Ecto neural progenitor cell (in vitro differentiated cells): Measurements from ENCODE around the gene EEF1AKMT1.
A peak's percentile ranks its signal among the peaks of the same experiment; 100 is the strongest.

ENCODE experiments used
- DNase-seq: peaks from one replicate; pipeline ENCODE4 v3.0.0-alpha.2; 2018; ENCODE audit warnings: low spot score

EEF1AKMT1 gene

GRCh38 chr13:20718958-20719566 lies 54.7 kb downstream of the EEF1AKMT1 start:
- no peak for DNase-seq

GRCh38 chr13:20717581-20718542 lies 55.9 kb downstream of the EEF1AKMT1 start:
- no peak for DNase-seq

- peak; percentile 72 for DNase-seq
Observed at GRCh38 chr13:20716951-20717350, 56.8 kb downstream of the EEF1AKMT1 start.

DNA sequence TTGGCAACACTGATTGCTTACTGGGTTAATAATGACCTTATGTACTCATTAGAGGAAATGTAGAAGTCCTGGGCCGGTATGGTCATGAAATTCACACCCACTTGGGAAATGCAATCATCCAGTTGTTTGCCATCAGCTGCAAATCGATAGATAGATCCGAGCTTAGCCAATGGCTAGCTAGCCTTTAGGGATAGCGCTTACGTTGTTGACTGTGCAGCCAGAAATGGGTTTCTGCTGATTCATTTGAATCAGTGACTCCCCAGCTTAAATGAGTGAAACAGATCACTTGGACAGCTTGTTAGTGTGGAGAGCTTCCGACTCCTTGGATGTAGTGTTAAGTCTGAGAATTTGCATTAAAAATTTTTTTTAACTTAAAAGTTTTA lies 58.4 kb downstream of the EEF1AKMT1 start:
- DNase-seq, result no peak

- no peak for DNase-seq
Observed at GRCh38 chr13:20714563-20715329, 59.0 kb downstream of the EEF1AKMT1 start.

- DNase-seq, result no peak
Observed at GRCh38 chr13:20714161-20714560, 59.6 kb downstream of the EEF1AKMT1 start.

GRCh38 chr13:20713751-20714150 lies 60.0 kb downstream of the EEF1AKMT1 start:
- no peak for DNase-seq

GRCh38 chr13:20713014-20713376 lies 60.8 kb downstream of the EEF1AKMT1 start:
- no peak for DNase-seq

DNA sequence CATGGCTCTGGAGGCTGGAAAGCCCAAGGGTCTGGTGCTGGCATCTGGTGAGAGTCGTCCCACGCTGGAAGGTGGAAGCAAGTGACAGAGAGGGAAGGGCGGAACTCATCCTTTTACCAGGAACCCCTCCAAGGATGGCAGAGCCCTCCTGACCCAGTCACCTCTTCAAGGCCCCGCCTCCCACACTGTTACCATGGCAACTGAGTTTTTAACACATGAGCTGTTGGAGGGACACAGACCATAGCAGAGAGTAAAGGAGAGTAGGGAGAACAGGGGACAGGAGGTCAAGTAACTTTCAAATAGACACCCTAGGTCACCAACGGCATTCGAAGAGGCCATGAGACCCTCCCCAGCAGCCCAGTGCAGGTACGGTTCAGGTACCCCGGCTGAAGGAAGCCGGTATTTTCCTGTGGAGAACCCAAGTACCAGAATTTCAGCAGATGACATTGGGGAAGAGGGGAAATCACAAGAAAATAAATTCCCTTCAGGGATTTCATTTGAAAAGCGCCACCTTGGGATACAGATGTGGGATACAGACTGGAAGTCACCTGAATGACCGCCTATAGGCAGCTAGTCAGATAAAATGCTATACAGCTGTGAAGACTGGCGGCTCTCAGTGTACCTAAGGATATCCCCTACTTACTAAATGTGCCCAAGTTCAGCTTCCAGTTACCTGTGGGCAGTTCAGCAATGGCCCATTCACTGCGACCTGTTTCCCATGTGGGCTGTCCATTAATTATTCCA lies 62.3 kb downstream of the EEF1AKMT1 start:
- DNase-seq, result no peak

DNA sequence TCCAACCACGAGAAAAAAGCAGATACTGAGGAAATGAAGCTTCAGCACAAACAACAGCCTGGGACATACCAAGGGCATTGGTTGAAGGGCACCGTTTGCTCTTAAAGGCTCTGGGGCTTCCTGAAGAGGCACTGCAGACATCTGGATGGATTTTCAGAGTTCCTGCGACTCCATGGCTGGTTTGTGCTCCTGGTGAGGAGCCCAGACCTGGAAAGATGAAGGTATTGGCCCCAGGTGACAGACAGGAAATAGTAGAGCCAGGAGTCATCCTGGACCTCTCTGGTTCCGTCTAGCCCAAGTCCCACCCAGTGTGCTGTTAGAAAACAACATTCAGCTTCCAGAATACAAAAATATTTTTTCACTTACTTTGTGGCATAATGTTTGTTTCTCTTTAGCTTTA lies 64.0 kb downstream of the EEF1AKMT1 start:
- no peak for DNase-seq

- DNase-seq, result no peak
Observed at GRCh38 chr13:20709369-20709768, 64.4 kb downstream of the EEF1AKMT1 start.

DNA sequence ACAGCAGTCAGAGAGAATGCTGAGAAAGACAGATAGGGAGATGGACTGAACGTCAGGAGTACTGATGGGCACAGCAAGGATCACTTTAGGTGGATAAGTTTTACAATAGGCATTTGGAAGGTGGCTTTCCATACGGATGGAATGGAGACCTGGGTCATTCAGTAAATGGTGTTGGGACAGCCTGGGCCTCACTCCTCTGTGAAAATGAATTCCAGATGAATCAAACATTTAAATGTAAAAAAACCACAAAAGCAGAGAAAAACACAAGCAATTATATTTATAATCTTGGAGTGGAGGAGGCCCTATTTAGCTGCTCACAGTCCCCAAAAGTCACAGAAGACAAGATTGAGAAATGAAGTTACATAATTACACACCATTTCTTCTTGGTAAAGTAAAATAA lies 65.5 kb downstream of the EEF1AKMT1 start:
- no peak for DNase-seq

GRCh38 chr13:20706661-20707060 lies 67.1 kb downstream of the EEF1AKMT1 start:
- no peak for DNase-seq

GRCh38 chr13:20704459-20705069 lies 69.2 kb downstream of the EEF1AKMT1 start:
- DNase-seq, result no peak

DNA sequence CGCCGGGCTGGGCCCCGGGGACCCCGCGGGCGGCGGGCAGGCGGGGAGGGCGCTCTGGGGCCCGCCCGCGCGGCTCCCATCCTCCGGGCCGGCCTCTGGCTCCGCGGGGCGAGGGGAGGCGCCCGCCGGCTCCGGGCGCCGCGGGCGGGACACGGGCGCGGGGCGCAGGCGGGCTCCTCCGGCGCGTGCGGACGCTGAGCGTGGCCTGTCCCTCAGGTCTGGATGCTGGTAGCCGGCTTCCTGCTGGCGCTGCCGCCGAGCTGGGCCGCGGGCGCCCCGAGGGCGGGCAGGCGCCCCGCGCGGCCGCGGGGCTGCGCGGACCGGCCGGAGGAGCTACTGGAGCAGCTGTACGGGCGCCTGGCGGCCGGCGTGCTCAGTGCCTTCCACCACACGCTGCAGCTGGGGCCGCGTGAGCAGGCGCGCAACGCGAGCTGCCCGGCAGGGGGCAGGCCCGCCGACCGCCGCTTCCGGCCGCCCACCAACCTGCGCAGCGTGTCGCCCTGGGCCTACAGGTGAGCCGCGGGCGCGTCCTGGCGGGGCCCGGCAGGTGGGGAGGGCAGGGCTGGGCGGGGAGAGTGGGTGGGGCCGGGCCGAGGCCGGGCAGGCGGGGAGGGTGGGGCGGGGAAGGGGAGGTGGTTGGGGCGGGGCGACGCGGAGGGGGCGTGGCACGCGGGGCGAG lies 69.8 kb downstream of the EEF1AKMT1 start:
- DNase-seq, result peak; percentile 89

- DNase-seq, result peak; percentile 72
Observed at GRCh38 chr13:20702915-20703779, 70.6 kb downstream of the EEF1AKMT1 start, which contains the start of gene IL17D. Gene IL17D, plus strand, starts transcription at chr13:20703699. Its CDS starts 303 bp downstream, at chr13:20704002.

GRCh38 chr13:20702530-20702914 lies 71.2 kb downstream of the EEF1AKMT1 start:
- DNase-seq, result no peak

DNA sequence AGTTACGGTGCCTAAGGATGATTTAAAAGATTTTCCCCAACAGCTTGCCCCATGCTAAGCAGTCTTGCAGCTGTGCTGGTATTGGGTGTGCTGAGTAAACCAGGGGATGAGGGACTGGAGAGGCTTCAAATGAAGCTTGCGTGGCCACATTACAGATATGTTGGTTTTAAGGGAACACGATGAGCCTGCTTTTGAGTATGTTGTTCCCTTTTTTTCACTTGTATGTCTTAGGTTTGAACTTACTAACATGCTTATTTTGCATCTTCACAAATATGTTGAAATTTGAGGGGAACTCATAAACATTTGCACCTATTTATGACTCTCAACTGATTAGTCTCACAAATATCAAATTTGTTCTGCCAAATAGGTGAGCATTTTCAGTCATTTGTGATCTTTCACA lies 72.3 kb downstream of the EEF1AKMT1 start:
- no peak for DNase-seq

DNA sequence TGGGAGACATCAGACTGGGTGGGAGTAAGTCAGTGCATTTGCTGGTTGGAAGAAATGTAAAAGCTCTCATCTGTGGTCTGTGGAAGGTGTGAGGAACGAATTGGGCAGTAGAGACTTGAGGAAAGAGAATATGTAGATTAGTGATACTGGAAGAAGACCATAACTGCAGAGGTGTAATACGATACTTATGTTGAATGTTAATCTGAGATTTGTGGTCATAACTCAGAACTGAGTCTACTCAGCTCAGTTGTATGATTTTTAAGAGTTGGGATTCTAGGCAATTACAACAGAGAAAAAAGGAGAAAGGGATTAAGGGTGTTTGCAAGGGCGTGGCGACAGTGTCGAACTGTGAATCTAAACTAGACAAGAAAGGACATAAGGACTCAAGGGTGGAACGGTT lies 73.5 kb downstream of the EEF1AKMT1 start:
- no peak for DNase-seq

- no peak for DNase-seq
Observed at GRCh38 chr13:20699715-20700114, 74.0 kb downstream of the EEF1AKMT1 start.
